C4-2B (cell line): Measurements from ENCODE around the gene UAP1L1.

Source experiments
- ZFX ChIP-seq: fragments of 450-650 bp; IDR thresholded peaks from 2 replicates; pipeline ENCODE4 v1.6.1; 2017
- TF ChIP-seq, protein P1 (sequence below): fragments of 450-650 bp; conservative IDR thresholded peaks from 2 replicates; pipeline ENCODE4 v1.5.1; 2017; ENCODE audit warnings: mild to moderate bottlenecking

DNA sequence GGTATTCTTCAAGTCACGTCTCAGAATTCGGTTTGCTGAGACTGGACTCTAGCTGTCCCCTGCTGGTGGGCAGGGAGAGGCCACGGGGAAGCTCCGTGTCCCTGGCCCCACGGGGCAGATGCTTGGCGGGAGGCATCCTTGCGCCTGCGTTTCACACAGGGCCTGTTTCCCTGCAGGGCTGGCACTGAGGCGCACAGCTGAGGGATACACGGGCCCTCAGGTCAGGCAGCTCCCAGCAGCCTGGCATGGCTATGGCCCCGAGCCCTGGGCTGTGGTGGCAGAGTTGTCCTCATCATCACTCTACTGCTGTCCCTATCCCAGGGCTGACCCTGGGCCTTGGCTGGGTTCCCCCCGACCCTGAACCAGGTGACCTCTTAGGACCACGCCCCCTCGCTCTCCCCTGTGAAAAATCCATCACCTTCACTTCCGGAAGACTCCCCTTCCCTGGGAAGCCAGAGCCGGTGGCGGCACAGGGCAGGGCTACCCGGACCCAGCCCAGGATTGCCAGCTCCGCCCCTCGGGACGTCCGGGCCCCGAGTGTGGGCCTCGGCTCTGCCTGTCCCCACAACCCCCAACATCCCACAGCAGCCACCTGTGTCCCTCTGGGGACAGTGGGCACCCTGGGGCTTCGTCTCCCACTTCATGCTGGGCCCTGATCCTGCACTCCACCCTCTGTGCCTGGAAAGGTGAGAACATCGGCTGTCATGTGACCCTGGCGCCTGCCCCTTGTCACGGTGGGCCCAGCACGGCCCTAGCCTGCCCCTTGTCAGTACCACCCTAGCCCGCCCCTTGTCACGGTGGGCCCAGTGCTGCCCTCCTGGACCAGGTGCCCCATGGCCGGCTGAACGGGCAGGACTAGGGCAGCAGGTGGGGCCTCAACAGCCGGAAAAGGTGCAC, 32.2 kb downstream of the UAP1L1 start:
- TF ChIP-seq, protein P1, sequence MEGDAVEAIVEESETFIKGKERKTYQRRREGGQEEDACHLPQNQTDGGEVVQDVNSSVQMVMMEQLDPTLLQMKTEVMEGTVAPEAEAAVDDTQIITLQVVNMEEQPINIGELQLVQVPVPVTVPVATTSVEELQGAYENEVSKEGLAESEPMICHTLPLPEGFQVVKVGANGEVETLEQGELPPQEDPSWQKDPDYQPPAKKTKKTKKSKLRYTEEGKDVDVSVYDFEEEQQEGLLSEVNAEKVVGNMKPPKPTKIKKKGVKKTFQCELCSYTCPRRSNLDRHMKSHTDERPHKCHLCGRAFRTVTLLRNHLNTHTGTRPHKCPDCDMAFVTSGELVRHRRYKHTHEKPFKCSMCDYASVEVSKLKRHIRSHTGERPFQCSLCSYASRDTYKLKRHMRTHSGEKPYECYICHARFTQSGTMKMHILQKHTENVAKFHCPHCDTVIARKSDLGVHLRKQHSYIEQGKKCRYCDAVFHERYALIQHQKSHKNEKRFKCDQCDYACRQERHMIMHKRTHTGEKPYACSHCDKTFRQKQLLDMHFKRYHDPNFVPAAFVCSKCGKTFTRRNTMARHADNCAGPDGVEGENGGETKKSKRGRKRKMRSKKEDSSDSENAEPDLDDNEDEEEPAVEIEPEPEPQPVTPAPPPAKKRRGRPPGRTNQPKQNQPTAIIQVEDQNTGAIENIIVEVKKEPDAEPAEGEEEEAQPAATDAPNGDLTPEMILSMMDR: no peak
- TF ChIP-seq ZFX: no peak
